ENCODE data around the gene TMEM187.
"Not testable (repeated sequence)": the region's sequence is repeated elsewhere in the genome, so short reads cannot be mapped to it uniquely, and the experiment has no call there.

The TMEM187 gene

DNA sequence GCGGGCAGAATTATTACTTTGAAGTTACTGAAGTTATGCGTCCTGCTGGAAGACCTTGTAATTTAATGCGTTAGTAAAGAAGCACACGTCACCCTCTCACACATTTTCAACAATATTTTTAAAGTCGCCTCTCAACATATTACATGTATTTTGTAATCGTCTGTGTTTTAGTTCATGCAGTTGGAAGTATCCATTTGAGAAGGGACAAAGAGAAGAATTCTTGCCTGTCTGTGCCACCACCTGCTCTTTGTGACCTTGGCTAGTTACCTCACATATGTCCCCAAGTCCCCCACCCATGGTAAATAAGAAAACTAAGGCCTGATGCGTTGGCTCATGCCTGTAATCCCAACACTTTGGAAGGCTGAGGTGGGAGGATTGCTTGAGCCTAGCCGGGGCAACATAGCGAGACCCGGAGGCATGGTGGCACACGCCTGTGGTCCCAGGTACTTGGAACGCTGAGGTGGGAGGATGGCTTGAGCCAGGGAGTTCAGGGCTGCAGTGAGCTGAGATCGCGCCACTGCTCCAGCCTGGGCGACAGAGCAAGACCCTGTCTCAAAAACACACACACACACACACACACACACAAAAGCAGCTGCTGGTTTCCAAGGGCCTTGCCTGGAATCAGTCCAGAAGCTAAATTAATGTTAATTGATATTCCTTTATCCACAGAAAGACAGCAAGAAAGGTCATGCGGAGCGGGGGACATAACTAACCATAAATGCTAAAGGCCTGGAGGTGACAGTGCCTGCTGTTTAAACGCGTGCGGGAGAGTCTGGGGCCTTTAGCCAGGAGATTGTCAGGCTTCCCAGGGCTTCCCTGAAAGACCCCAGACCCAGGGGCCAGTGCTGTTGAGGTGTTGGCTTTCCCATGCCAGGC is 811 bp downstream of the TMEM187 start:
- no peak for DNase-seq

DNA sequence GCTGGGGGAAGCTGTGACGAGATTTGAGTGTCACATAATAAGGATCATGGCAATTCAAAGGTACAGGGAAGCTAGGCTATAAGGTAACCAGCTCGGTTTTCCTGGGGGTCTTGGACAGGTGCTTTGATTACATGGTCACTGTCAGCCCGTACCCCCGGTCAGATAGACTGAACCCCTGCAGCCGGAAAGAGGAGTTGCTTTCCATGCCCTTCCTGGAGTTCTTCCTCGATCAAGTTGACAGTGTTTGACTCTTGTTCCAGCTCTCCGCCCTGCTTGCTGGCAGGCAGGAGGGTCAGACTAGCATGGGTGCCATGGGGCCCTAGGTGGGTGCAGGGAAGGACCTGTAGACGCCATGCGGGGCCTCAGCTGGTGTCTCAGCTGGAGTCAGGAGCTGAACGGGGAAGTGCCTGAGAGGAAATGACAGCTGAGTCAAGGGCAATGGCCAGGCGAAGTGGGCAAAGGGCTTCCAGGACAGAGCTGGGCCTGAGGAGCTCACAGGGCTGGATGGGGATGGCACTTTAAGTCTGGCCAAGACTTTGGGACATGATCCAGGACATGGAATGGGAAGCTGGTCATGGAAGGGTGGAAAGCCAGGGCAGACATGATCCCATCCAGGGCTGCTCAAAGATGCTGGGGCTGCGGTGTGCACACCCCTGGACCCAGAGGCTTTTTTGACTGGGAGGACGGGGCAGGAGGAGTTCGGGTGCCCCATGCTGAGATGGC is 1.6 kb downstream of the TMEM187 start:
- DNase-seq: no peak

DNA sequence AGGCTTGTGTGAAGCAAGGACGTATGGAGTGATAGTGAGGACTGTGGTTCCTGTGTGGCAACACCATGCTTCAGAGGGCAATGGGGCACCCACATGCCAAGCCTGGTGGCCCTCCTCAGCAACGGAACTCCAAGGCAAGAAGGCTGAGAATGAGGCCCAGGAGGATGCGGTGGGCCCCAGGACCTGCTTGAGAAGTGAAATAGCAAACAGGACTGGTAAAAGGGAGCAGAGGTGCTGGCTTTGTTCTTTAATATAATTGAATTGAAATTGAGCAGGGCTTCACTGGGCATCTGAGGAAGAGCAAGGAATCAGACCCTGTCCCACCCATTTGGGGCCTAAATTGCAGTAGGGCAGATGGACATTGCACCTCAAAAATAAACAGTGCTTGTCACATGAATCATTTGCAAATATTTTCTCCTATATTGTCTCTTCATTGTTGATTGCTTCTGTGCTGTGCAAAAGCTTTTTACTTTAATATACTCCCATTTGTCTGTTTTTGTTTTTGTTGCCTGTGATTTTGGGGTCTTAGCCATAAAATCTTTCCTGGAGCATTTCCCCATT is 2.3 kb downstream of the TMEM187 start:
- DNase-seq: no peak

DNA sequence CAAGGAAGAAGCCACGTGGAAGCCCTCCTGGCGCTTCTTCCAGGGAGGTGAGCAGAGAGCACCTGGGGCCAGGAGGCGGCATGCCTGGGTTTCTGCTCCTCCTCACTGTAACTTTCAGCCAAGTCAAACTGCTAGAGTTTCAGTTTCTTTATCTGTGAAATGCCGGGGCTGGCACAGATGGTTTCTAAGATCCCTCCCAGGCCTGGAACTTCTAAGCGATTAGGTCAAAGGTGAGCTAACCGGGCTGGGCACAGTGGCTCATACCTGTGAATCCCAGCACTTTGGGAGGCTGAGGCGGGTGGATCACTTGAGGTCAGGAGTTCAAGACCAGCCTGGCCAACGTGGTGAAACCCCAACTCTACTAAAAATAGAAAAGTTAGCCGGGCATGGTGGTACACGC is 7.8 kb downstream of the TMEM187 start:
- DNase-seq: not testable (repeated sequence)

DNA sequence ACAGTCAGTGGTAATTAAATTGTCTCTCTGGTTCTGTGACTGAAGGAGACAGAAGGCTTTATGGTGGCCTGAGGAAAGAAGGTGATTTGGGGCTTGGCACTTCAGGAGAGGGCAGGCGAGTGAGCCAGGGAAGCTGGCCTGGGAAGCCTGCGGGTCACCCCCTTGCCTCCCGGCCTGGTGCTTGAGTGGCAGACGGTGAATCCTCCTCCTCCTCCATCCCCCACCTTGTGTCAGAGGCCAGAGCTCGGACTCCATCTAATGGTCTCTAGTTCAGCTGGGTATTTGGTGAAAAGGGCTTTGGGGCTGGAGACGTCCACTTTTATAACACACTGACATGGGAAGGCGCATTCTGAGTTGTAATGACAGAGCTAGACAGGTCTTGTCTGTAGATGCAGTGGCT is 8.7 kb downstream of the TMEM187 start:
- DNase-seq: no peak

DNA sequence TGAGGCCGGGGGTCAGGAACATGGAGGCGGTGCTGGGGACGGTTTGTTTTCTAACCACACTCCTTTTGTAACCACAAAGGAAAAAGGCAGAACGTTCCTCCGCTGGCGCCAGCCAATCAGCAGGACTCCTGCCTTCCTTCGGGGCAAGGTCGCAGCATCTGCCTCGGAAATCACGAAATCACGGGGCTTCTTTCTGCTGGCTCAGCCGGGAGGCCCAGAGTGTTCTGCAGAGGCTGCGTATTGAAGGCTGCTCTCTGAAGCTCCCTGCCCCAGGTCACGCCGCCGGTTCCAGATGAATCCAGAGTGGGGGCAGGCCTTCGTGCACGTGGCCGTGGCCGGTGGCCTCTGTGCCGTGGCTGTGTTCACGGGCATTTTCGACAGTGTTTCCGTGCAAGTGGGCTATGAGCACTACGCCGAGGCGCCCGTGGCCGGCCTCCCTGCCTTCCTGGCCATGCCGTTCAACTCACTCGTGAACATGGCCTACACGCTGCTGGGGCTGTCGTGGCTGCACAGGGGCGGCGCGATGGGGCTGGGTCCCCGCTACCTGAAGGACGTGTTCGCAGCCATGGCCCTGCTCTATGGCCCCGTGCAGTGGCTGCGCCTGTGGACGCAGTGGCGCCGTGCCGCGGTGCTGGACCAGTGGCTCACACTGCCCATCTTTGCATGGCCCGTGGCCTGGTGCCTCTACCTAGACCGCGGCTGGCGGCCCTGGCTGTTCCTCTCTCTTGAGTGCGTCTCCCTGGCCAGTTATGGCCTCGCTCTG is 9.4 kb downstream of the TMEM187 start:
- peak; percentile 47 to 75 for DNase-seq

DNA sequence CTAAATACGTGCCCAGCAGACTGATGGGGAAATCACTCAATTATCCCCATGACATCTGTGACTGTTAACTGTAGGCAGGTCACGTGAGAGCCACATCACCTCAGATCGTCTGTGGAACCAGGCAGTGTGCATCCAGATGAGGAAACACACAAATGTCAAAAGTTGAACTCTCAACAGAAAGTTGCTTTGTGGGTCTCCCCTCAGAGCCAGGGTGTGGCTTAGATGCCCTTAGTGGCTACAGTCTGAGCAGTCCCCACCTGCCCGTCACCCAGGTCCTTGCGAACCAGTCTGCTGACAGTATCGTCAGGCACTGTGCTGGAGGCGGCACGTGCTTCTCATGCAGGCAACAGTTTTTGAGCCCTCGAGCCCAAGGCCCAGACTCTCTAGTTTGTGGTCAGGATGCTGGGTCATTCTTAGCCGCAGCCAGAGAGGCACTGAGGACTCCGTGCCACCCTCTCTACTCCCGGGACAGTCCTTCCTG is 10.8 kb downstream of the TMEM187 start:
- no peak for DNase-seq

DNA sequence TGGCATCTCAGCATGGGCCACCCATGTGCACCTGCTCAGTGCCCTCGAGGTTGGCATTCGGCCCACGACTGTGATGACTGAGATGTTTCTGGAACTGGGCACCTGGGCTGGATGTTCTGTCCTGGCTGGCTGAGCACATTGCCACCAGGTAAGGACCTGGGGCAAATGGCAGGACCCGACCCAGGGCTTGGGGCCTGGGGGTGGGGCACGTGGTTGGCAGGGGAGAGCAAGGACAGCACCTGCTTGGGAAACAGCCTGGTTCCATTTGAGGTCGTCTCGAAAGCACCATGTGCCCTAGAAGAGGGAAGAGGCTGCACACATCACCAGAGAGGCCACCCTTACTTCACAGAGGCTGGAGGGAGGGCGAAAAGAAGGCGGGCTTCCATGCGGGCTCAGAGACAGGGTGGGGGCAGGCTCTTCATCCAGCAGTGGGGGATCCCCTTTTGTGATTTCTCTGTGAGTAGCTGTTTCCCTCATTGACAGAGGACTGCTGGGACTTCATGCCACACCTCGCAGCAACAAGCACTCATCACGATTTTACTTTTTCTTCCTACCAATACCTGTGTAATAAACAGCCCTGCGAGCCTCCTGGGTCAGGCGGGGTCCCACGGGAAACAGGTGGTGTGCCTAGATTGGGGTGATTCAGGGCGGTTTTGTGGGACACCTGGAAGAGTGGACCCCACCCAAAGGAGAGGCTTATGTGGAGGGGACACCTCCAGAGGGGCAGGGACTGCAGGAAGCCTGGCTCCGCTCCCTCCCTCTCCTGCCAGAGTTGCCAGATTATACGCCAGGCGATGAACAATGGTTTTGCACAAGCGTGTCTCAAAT is 12.0 kb downstream of the TMEM187 start:
- peak; percentile 43 to 55 for DNase-seq

DNA sequence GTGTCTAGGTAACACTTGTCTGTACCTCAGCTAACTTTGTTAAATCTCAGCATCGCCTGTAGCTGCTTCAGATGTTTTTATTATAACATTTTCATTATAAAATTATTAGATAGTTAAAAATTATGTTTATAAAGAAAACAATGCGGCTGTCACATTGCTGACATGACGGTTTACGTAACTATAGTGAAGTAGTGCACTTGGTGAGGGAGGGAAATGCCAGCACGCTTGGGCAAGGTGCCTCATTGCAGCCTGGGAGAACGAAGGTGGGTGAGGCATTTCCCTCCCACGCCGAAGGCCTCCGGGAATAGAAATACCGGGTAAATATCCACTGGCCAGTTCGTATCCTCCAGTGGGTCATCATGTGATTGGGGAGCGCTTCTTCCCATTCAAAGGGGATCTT is 15.9 kb downstream of the TMEM187 start:
- DNase-seq: no peak

DNA sequence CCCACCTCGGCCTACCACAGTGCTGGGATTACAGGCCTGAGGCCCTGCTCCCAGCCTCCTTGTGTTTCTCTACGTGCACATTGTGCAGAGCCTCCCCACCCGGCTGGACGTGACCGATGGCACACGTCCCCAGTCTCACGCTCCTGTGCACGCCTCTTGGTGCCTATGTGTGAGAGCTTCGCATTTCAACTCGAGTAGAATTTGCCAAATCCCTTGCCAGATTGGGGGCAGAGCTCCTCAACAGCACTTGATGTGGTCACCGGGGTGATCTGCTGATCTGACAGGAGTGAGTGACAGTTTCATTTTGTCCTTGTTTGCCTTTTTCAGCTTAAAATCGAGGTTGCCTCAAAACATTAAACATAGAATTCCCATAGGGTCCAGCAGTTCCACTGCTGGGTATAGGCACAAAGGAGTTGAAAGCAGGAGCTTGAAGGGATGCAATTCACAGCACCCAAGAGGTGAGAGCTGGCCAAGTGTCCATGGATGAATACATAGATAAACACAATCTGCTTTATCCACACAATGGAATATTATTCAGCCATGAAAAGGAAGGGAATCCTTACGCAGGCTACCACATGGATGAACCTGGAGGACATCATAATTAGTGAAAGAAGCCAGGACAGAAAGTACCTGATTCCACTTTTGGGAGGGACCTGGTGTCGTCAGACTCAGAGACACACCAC is 17.6 kb downstream of the TMEM187 start:
- DNase-seq: no peak

DNA sequence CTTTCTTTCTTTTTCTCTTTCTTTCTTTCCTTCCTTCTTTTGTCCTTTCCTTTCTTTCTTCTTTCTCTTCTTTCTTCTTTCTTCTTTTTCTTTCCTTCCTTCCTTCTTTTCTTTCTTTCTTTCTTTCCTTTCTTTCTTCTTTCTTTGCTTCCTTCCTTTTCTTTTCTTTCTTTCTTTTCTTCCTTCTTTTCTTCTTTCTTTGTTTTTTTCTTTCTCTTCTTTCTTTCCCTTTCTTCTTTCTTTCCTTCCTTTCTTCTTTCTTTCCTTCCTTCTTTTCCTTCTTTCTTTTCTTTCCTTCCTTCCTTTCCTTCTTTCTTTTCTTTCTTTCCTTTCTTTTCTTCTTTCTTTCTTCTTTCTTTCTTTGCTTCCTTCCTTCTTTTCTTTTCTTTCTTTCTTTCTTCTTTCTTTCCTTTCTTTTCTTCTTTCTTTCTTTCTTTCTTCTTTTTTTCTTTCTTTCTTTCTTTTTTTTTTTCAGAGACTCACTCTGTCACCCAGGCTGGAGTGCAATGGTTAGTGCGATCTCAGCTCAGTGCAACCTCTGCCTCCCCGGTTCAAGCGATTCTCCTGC is 18.5 kb downstream of the TMEM187 start:
- DNase-seq: no peak

DNA sequence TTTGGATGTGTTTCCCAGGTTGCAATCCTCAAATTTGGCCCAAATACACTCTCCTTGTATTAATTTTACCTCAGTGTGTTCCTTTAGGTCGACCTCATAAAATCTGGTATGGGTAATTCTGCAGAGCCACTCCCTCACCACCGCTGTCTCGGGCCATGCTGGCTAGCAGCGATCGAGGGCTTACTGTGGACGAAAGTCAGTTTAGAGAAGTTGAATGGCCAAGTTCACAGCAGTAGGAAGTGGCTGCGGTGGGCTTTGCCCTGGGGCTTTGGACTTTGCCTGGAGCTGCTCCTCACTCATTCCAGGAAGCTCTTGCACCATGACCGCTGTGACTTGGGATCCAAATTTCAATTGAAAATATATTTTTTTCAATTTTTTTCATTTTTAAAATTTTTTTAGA is 19.6 kb downstream of the TMEM187 start:
- no peak for DNase-seq

DNA sequence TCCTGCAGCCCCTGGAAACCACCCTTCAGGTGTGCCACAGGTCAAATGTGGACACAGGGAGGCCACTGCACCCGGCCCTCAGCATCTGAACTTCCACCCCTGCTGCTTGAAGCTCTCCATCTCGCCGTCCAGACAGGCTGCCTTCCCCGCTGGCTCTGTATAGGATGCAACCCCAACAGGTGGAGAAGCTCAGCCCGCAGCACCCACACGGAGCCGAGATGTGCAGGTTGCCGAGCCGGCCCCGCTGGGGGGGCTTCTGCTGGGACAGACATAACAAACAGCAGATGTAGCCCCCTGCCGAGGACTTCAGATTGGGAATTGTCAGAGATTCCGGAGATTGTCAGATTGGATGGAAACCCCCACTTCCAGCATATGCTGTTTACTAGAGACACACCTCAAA is 20.5 kb downstream of the TMEM187 start:
- DNase-seq: no peak

DNA sequence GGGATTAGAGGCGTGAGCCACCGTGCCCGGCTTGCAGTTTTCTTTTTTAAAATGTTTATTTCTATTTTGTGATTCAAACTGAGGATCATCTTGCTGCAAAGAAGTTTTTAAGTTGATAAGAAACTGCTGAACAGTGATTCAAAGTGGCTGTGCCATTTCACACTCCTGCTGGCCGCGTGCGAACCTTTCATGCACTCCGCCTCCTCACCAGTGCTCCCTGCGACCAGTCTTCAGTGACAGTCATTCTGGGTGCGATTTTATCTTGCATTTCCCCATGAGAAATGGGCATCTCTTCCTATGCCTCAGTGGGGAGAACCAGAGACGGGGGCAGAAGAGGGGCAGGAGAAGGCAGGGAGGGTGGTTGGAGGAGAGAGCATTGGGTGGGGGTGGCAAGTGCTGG is 21.4 kb downstream of the TMEM187 start:
- no peak for DNase-seq

DNA sequence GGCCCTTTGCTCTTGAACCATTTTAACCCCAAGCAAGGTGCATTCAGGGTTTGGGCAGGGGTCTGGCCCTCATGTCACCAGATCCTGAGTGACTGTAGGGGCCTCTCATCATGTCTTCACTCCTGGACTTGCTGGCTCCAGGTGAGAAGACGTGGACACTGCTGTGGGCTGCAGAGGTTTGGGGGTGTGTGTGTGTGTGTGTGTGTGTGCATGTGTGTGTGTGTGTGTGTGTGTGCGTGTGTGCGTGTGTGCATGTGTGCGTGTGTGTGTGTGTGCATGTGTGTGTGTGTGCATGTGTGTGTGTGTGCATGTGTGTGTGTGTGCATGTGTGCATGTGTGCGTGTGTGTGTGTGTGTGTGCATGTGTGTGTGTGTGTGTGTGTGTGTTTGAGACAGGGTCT is 21.8 kb downstream of the TMEM187 start:
- not testable (repeated sequence) for DNase-seq

DNA sequence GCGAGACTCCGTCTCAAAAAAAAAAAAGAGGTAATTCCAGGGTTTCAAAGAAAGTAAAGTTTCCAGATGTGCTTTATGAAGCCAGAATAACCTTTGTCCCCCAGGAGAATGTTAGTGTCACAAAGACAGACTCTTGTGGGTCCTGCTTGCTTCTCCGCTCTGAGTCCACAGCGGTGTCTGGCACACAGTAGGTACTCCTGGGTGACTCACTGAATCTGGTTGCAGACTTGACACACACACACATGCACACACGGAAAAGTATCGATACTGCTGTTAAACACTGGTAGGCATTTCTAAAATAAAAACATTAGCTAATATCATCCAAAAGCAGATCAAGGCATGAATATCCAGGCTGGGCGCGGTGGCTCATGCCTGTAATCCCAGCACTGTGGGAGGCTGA is 22.9 kb downstream of the TMEM187 start:
- DNase-seq: no peak

DNA sequence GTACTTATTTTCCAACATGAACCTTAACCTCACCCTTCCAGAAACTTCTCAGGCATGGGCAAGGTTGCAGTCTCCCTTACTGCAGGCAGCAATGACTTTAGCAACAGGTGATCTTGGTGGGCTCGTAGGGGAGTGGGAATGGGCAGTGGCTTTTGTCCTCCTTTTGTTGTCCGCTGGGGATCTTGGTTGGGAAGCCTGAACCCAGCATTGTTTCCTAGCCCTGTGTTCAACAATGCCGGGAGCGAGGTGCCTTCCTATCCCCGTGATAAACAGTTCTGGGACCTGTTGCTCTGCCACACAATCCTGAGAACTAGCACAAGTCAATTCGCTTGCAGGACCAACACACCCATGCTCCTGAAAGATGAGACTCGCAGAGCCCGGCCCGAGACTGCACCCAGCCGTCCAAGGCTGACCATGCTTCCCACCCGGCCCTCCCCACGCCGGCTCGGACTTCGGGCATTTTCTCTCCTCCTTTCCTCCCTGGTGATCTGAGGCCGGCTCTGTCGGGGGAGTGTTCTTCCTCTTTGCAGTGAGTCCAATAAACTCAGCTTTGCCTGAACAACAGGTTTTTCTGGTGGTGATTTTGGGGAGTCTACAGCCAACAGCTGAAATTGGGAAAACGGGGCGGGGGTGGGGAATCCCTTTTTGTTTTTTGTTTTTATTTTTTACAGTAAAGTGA is 26.9 kb downstream of the TMEM187 start:
- DNase-seq: no peak

DNA sequence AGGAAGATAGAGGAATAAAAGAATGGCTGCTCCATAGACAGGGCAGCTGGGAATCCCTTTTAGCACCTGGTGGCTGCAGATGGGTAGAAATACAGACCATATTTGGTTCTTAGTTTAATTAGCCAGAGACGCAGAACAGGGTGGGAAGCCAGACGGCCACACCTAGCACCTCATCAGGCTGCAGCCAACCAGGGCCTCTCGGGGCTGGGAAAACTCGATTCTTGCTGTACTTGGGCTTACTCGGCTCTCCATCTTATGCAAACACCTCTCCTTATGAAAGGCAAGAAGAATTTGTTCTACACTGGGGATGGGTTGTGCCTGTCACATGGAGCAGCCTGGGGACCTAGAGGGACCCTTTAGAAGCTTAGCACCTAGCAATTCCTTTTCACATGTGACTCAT is 27.5 kb downstream of the TMEM187 start:
- DNase-seq: no peak

DNA sequence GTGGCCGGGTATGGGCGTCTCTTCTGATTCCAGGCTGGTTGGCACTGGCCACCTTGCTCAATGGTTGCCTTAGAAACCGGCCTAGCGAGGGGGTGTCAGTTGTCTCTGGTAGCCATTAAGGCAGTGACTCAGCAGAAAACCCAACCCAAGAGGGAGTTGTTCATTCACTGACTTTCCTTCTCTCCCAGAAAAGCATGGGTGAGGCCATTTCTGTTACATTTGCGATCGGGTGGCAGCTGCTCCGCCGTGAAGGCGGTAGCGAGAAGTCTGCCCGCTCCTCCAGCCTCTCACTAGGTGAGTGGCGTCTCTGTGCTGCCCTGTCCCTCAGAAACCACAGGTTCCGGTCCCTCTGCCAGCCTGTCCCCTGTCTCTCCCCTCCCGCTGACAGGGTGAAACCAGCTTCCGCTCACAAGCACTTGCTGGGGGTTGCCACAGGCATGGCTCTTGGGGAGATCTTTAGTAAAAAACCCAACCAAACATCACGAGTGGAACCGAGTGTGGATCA is 29.7 kb downstream of the TMEM187 start:
- peak; percentile 43 to 50 for DNase-seq

DNA sequence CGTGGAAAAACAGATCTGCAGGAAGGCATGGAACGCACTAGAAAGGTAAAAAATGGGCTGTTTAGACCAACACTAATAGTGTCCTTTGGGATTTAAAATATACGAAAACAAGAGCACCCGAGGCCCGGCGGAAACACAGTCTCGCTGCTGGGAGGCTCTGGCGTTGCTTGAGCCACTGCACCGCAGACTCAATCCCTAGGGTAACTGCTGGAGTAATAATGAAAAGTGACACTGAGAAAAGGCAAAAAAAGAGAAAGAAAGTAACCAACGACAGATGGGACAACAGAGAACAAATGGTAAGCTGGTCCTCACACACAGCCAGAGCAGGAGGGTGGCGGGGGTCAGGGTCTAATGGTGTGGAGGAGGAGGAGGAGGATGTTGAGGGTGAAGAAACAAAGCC is 31.8 kb downstream of the TMEM187 start:
- DNase-seq: no peak
